ENCODE measurements around the gene SPECC1. TPM values are rescaled to one million over a fixed set of nuclear protein-coding genes. Genes with fewer than 3 reads are reported as not detected.

Gene SPECC1
- total and polyA plus RNA-seq, 2 of the 13 experiments (the other 11 are each of a cell fraction or from before 2014, with no cell fraction given), result 2.3 to 6.9 TPM

DNA sequence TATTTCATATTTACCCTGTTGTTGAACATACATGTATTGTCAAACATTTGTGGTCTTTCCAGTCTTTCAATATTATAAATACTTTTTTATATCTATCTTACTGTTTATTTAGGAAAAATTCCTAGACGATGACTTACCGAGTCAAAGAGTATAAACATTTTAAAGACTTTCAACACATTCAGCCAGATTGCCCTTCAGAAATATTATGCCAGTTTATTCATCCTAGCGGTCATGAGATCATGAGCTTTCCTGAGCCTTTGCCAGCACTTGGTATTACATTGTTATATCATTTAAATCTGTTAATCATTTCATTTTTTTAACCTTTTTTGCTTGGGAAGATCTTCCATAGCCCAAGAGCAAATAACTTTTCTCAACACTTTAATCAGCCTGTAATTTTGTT, 197.4 kb downstream of the SPECC1 start:
- Histone ChIP-seq H2AFZ (ENCODE audit: low read length) (no peak overlapping the region), H3K4me2 (ENCODE audit: low read depth, low read length) (no peak overlapping the region), H3K79me2 (ENCODE audit: insufficient read depth, low read length) (no peaks in the 10 kb centered on the region), H3K9me3 (ENCODE audit: low read length) (no peaks in the 10 kb centered on the region), H4K20me1 (ENCODE audit: insufficient read depth, low read length) (no peaks in the 10 kb centered on the region), H3K27me3 (ENCODE audit: control insufficient read depth in 1 of 2, insufficient read depth in 2 of 2, low read length in 2 of 2) (no peaks in the 10 kb centered on the region), H3K9ac (ENCODE audit: insufficient read depth, low read depth, low read length) (no peak overlapping the region), H3K4me1 (ENCODE audit: insufficient read depth, low read length) (no peaks in the 10 kb centered on the region), H3K36me3 (replicated peaks in 1 of 2; ENCODE audit: control insufficient read depth in 1 of 2, insufficient read depth in 2 of 2, low read length in 2 of 2) (no peaks in the 10 kb centered on the region), H3K27ac (ENCODE audit: extremely low read length, insufficient read depth, low read length) (no peak overlapping the region), H3K4me3 (replicated peaks in 1 of 3; ENCODE audit: insufficient read depth in 1 of 3, low read depth in 2 of 3, low read length in 3 of 3) (no peak overlapping the region)
- in situ Hi-C loops (cut with HindIII; ENCODE audit: extremely low pct_ligation_motif_present, low pct_unique_long_range_greater_than_20kb), result no loop called here
- POLR2A ChIA-PET, result no interaction called here
- intact Hi-C loops (cut with micrococcal nuclease; ENCODE audit: unreplicated experiment), result no loop called here
- TF ChIP-seq FOXP1 (IDR thresholded peaks at IDR 0.05) (no peak), FOXP1 (CRISPR knock-in tag; IDR thresholded peaks at IDR 0.05) (no peak), ZNF557 (CRISPR knock-in tag; IDR thresholded peaks at IDR 0.05) (no peak), ZBTB34 (CRISPR knock-in tag; IDR thresholded peaks at IDR 0.05) (no peak), ZNF775 (CRISPR knock-in tag; IDR thresholded peaks at IDR 0.05; ENCODE audit: borderline replicate concordance) (no peak), ZNF337 (CRISPR knock-in tag; IDR thresholded peaks at IDR 0.05; ENCODE audit: borderline replicate concordance, low read depth) (no peak), U2AF2 (IDR thresholded peaks at IDR 0.05; ENCODE audit: low read depth, low read length) (no peak), AHR (CRISPR knock-in tag; IDR thresholded peaks at IDR 0.05) (no peak), ZNF264 (CRISPR knock-in tag; IDR thresholded peaks at IDR 0.05) (no peak), NFKB2 (CRISPR knock-in tag; IDR thresholded peaks at IDR 0.05; ENCODE audit: borderline replicate concordance) (no peak), IRF2 (CRISPR knock-in tag; IDR thresholded peaks at IDR 0.05) (no peak), FOSL2 (CRISPR knock-in tag; IDR thresholded peaks at IDR 0.05) (no peak), NKX3-1 (CRISPR knock-in tag; IDR thresholded peaks at IDR 0.05) (no peak), ZNF761 (CRISPR knock-in tag; conservative IDR thresholded peaks at IDR 0.05) (no peak), MED8 (CRISPR knock-in tag; IDR thresholded peaks at IDR 0.05; ENCODE audit: insufficient replicate concordance) (no peak)
- TF ChIP-seq, protein P1, sequence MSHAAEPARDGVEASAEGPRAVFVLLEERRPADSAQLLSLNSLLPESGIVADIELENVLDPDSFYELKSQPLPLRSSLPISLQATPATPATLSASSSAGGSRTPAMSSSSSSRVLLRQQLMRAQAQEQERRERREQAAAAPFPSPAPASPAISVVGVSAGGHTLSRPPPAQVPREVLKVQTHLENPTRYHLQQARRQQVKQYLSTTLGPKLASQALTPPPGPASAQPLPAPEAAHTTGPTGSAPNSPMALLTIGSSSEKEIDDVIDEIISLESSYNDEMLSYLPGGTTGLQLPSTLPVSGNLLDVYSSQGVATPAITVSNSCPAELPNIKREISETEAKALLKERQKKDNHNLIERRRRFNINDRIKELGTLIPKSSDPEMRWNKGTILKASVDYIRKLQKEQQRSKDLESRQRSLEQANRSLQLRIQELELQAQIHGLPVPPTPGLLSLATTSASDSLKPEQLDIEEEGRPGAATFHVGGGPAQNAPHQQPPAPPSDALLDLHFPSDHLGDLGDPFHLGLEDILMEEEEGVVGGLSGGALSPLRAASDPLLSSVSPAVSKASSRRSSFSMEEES (CRISPR knock-in tag; IDR thresholded peaks at IDR 0.05), result no peak
- TF ChIP-seq, protein P2, sequence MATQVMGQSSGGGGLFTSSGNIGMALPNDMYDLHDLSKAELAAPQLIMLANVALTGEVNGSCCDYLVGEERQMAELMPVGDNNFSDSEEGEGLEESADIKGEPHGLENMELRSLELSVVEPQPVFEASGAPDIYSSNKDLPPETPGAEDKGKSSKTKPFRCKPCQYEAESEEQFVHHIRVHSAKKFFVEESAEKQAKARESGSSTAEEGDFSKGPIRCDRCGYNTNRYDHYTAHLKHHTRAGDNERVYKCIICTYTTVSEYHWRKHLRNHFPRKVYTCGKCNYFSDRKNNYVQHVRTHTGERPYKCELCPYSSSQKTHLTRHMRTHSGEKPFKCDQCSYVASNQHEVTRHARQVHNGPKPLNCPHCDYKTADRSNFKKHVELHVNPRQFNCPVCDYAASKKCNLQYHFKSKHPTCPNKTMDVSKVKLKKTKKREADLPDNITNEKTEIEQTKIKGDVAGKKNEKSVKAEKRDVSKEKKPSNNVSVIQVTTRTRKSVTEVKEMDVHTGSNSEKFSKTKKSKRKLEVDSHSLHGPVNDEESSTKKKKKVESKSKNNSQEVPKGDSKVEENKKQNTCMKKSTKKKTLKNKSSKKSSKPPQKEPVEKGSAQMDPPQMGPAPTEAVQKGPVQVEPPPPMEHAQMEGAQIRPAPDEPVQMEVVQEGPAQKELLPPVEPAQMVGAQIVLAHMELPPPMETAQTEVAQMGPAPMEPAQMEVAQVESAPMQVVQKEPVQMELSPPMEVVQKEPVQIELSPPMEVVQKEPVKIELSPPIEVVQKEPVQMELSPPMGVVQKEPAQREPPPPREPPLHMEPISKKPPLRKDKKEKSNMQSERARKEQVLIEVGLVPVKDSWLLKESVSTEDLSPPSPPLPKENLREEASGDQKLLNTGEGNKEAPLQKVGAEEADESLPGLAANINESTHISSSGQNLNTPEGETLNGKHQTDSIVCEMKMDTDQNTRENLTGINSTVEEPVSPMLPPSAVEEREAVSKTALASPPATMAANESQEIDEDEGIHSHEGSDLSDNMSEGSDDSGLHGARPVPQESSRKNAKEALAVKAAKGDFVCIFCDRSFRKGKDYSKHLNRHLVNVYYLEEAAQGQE (IDR thresholded peaks at IDR 0.05; ENCODE audit: borderline replicate concordance in 1 of 2, low read depth in 1 of 2, low read length in 2 of 2), result no peak
- TF ChIP-seq, protein P3, sequence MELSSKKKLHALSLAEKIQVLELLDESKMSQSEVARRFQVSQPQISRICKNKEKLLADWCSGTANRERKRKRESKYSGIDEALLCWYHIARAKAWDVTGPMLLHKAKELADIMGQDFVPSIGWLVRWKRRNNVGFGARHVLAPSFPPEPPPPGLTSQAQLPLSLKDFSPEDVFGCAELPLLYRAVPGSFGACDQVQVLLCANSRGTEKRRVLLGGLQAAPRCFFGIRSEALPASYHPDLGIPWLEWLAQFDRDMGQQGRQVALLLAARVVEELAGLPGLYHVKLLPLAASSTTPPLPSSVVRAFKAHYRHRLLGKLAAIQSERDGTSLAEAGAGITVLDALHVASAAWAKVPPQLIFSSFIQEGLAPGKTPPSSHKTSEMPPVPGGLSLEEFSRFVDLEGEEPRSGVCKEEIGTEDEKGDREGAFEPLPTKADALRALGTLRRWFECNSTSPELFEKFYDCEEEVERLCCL (CRISPR knock-in tag; IDR thresholded peaks at IDR 0.05; ENCODE audit: borderline replicate concordance), result no peak
- 85% methylated on average over 3 of the region's 3 CpGs for WGBS (ENCODE audit: low lambda C conversion rate)
- no TSS peak for BruUV-seq (replicated peaks)
- no peak for DNase-seq (ENCODE audit: low spot score)
- ATAC-seq, result no peak
- CTCF ChIA-PET (ENCODE audit: low intra/inter-chr PET ratio, low total read pairs), result no interaction called here
- FAIRE-seq, result no peak
